Cortex of kidney (tissue), 1 donor: ENCODE measurements around the gene SLC5A10.
"Not testable (repeated sequence)": the region's sequence is repeated elsewhere in the genome, so short reads cannot be mapped to it uniquely, and the experiment has no call there.

ENCODE experiments used
- DNase-seq: peaks from one replicate; lab custom pipeline; 2025; lab: John Stamatoyannopoulos, UW

The SLC5A10 gene

GRCh38 chr17:19017804-19018599 is 66.0 kb downstream of the SLC5A10 start:
- no peak for DNase-seq

- DNase-seq = no peak
These were observed 66.6 kb downstream of the SLC5A10 start for GRCh38 chr17:19018600-19018950.

- DNase-seq = no peak
These were observed 67.3 kb downstream of the SLC5A10 start for GRCh38 chr17:19019041-19019941.

- DNase-seq = no peak
These were observed 68.1 kb downstream of the SLC5A10 start for GRCh38 chr17:19020016-19020415.

GRCh38 chr17:19021011-19021621 is 69.2 kb downstream of the SLC5A10 start:
- DNase-seq = not testable (repeated sequence)

DNA sequence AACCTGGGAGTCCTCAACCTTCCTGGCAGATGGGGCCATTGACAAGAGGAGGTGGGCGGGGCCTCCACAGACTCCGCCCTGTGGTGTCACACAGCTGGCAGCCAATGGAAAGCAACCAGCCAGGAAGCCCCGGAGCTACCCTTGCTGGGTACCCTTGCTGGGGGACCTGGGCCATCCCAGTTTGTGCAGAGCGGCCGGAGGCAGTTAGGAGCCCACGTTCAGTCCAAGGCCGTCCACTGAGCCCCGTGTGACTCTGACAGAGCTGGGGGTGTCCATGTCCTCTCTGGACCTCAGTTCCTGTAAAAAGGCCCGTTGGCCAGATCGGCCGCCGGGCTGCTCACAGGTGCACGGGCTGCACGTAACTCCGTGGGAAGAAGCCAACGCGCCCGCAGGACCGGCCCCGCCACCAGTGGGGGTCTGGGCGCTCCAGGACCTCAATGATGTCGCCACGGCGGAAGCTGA is 69.7 kb downstream of the SLC5A10 start:
- no peak for DNase-seq

- DNase-seq = no peak
These were observed 70.2 kb downstream of the SLC5A10 start for GRCh38 chr17:19022128-19022527.

GRCh38 chr17:19022747-19023146 is 70.8 kb downstream of the SLC5A10 start:
- no peak for DNase-seq

- DNase-seq = no peak
These were observed 71.4 kb downstream of the SLC5A10 start for GRCh38 chr17:19023209-19023999.

- no peak for DNase-seq
These were observed 72.4 kb downstream of the SLC5A10 start for GRCh38 chr17:19024101-19025078.

DNA sequence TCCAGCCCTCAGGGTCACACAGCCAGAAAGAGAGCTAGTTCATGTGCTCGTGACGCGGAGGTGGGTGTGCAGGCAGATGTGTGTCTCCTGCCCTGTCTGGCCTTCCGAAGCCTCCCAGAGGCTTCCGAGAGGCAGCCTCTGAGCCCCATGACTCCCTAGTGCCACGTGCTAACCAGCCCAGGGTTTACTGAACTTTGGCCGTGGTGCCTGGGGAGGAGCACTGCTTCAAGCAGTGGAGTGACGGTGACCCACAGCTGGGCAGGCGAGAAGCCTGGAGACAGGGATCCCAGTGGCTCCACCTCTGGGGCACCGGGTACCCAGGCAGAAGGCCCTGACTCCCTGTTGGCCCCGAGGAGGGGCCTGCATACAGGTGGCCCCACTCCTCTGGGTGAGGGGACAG is 76.7 kb downstream of the SLC5A10 start:
- DNase-seq = not testable (repeated sequence)

DNA sequence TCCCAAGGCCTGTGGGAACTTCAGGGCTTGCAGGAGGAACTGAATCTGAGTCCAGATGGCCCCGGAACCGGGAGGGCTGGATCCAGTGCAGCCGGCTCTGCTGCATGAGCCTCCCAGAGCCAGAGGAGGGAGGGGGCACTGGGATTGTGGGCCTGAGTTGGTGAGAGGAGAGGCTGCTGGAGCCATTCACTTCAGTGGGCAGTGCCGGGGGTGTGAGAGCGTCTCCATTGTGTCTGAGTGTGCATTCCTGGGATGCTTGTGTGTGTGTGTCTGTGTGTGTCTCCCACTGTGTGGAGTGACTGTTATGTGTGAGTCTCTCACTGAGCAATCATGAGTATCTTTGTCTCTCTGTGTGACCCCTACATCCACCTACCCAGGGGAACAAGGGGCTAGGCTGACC is 77.8 kb downstream of the SLC5A10 start:
- DNase-seq = not testable (repeated sequence)

GRCh38 chr17:19030771-19031449 is 78.9 kb downstream of the SLC5A10 start:
- not testable (repeated sequence) for DNase-seq

- not testable (repeated sequence) for DNase-seq
These were observed 79.8 kb downstream of the SLC5A10 start for GRCh38 chr17:19031729-19032128.

GRCh38 chr17:19032377-19032988 is 80.5 kb downstream of the SLC5A10 start:
- not testable (repeated sequence) for DNase-seq

GRCh38 chr17:19036186-19036585 is 84.2 kb downstream of the SLC5A10 start:
- DNase-seq = not testable (repeated sequence)

GRCh38 chr17:19037547-19037946 is 85.6 kb downstream of the SLC5A10 start:
- not testable (repeated sequence) for DNase-seq

GRCh38 chr17:19038007-19038406 is 86.0 kb downstream of the SLC5A10 start:
- DNase-seq = not testable (repeated sequence)

- not testable (repeated sequence) for DNase-seq
These were observed 86.8 kb downstream of the SLC5A10 start for GRCh38 chr17:19038730-19039129.
